ENCODE measurements around the gene ADAM17.

The ADAM17 gene

DNA sequence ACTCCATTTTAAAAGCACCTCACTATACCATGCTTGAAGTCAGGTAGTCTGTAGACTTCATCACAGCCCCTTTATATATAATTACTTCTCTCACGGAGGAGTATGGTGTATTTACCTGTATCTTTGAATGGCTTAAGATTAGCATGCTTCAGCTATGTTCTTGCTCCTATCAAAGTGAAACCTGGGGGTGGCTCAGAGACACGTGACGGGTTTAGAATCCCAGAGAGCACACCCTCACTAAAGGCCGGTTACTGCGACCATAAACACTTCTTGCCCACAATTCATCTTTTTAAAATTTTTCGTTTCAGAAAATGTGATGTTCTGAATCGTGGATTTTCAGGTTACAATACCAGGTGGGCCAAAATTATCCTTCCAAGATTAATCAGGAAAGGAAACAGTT is 77.7 kb downstream of the ADAM17 start:
- Histone ChIP-seq H3K79me2 (ENCODE audit: low read length) (no peaks in the 10 kb centered on the region; the same call in 1 of the 2 replicates), H3K4me3 (ENCODE audit: low read length) (no peak overlapping the region), H3K9me3 (ENCODE audit: insufficient read depth, low read length) (no peaks in the 10 kb centered on the region), H3K27me3 (ENCODE audit: low read depth, low read length) (no peaks in the 10 kb centered on the region), H4K20me1 (ENCODE audit: insufficient read depth, low read length) (no peaks in the 10 kb centered on the region), H3K27ac (ENCODE audit: low read length) (no peak overlapping the region), H3K4me2 (ENCODE audit: low read length) (no peak overlapping the region), H3K9ac (ENCODE audit: low read length) (no peak overlapping the region), H2AFZ (ENCODE audit: low read depth, low read length) (no peak overlapping the region), H3K4me1 (ENCODE audit: low read length) (no peaks in the 10 kb centered on the region), H3K36me3 (replicated peaks; ENCODE audit: low read depth, low read length) (peaks cover 30% of the 10 kb centered on the region)
- TF ChIP-seq, protein P1, sequence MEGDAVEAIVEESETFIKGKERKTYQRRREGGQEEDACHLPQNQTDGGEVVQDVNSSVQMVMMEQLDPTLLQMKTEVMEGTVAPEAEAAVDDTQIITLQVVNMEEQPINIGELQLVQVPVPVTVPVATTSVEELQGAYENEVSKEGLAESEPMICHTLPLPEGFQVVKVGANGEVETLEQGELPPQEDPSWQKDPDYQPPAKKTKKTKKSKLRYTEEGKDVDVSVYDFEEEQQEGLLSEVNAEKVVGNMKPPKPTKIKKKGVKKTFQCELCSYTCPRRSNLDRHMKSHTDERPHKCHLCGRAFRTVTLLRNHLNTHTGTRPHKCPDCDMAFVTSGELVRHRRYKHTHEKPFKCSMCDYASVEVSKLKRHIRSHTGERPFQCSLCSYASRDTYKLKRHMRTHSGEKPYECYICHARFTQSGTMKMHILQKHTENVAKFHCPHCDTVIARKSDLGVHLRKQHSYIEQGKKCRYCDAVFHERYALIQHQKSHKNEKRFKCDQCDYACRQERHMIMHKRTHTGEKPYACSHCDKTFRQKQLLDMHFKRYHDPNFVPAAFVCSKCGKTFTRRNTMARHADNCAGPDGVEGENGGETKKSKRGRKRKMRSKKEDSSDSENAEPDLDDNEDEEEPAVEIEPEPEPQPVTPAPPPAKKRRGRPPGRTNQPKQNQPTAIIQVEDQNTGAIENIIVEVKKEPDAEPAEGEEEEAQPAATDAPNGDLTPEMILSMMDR (IDR thresholded peaks at IDR 0.05; ENCODE audit: low read depth, low read length), result no peak

DNA sequence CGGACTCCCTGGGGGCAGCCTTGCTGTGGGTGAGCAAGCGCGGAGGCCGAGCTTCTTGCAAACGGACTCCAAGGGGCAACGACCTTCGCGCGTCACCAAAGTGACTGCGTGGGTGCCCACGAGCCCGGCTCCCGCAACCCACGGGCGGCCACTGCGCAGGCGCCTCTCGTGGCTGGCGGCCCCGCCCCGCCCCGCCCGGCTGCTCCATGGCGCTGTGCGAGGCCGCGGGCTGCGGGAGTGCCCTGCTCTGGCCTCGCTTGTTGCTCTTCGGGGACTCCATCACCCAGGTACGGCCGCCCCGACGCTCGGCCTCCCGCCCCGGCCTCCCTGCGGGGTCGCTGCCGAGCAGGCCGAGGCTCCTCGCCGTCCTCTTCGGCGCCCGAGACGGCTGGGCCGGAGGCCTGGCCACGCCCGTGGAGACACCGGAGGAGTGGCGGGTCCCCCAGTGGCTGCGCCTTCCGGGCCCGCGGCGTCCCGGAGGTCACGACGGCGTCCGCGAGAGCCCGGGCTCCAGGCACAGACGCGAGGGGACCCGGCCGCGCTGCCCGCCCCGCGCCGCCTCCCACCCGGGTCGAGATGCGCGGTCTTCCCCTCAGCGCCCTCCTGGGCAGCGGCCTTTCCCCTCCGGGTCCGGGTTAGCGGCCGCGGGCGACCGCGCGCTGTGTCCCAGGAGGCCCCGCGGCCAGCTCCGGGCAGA is 81.1 kb downstream of the ADAM17 start, which contains the start of gene IAH1:
IAH1 (plus strand) TSS at position 191 of the 697 bp plus-strand sequence; CDS start at position 207, 16 bp downstream.
- Histone ChIP-seq H3K27ac (ENCODE audit: low read length) (no peak within 1 kb of the TSS), H3K36me3 (replicated peaks; ENCODE audit: low read depth, low read length) (peaks cover 35% of the 10 kb centered on the region), H3K9me3 (ENCODE audit: insufficient read depth, low read length) (no peaks in the 10 kb centered on the region), H3K27me3 (ENCODE audit: low read depth, low read length) (no peaks in the 10 kb centered on the region), H4K20me1 (ENCODE audit: insufficient read depth, low read length) (no peaks in the 10 kb centered on the region), H2AFZ (ENCODE audit: low read depth, low read length) (peak within 1 kb of the TSS; percentile 43; the same call in 1 of the 2 replicates), H3K79me2 (ENCODE audit: low read length) (no peaks in the 10 kb centered on the region; the same call in 1 of the 2 replicates), H3K4me1 (ENCODE audit: low read length) (no peaks in the 10 kb centered on the region), H3K9ac (ENCODE audit: low read length) (peak within 1 kb of the TSS; percentile 80), H3K4me2 (ENCODE audit: low read length) (peak within 1 kb of the TSS; percentile 87), H3K4me3 (ENCODE audit: low read length) (peak within 1 kb of the TSS; percentile 86)
- TF ChIP-seq, protein P1 (IDR thresholded peaks at IDR 0.05; ENCODE audit: low read depth, low read length), result no peak
- no peak for TF ChIP-seq EZH2phosphoT487 (IDR thresholded peaks at IDR 0.05; ENCODE audit: low read depth)

DNA sequence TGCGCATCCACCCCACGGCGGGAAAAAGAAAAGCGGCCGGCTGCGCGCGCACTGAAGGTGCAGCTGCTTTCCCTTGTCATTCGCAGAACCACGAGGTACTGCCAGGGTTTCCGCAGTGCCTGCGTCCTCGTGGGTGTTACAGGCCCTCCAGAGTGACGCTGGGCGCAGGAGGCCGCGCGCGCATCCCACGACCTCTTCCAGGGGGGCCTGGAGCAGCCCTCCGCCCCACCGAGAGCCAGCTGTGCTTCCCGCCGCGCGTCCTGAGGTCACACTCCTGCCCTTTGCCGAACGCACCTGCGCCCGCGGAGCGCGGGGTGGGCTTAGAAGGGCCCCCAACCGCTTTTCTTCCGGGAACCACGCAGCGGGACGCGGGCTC is 81.7 kb downstream of the ADAM17 start:
- H3K4me3 ChIP-seq (ENCODE audit: low read length), result peak overlapping the region; percentile 86
- peak overlapping the region; percentile 67 for H3K4me2 ChIP-seq (ENCODE audit: low read length)
- H4K20me1 ChIP-seq (ENCODE audit: insufficient read depth, low read length), result no peaks in the 10 kb centered on the region
- H3K9me3 ChIP-seq (ENCODE audit: insufficient read depth, low read length), result no peaks in the 10 kb centered on the region
- H2AFZ ChIP-seq (ENCODE audit: low read depth, low read length), result no peak overlapping the region; the same call in 1 of the 2 replicates
- peak overlapping the region; percentile 80; the same call in 1 of the 2 replicates for H3K9ac ChIP-seq (ENCODE audit: low read length)
- peaks cover 39% of the 10 kb centered on the region for H3K36me3 ChIP-seq (replicated peaks; ENCODE audit: low read depth, low read length)
- no peaks in the 10 kb centered on the region for H3K27me3 ChIP-seq (ENCODE audit: low read depth, low read length)
- TF ChIP-seq EZH2phosphoT487 (IDR thresholded peaks at IDR 0.05; ENCODE audit: low read depth), result no peak
- TF ChIP-seq, protein P1 (IDR thresholded peaks at IDR 0.05; ENCODE audit: low read depth, low read length), result no peak
- no peak overlapping the region for H3K27ac ChIP-seq (ENCODE audit: low read length)
- no peaks in the 10 kb centered on the region for H3K4me1 ChIP-seq (ENCODE audit: low read length)
- H3K79me2 ChIP-seq (ENCODE audit: low read length), result no peaks in the 10 kb centered on the region; the same call in 1 of the 2 replicates

DNA sequence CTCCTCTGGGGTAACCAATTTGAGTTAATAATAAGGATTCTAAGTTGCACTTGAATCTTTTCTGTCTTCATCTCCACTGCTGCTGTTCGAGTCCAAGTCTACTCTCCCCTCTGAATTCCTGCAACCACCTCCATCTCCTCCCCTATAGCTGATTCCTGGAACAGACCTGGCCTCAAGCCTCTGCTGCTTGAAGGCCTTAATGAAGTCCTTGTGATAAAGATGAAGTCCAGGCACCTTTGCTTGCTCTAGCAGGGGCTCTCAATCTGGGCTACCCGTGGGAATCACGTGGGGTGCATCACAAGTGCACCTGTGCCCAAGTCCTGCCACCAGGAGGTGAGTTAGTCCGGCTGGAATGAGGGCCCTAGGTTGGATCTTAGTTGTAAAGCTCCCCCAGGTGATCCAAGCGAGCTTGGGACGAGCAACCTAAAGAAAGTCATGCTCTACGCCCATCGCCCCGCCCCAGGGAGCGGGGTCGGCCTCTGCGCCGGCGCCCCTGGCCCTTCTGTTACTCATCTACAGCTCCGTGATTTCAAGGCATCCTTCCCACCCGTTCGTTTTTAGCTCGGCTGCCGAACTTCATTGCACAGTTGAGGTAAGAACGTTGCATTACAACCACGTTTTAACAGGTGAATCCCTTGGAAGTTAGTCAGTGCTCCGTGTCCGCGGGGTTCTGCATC is 82.2 kb downstream of the ADAM17 start:
- H3K9ac ChIP-seq (ENCODE audit: low read length), result no peak overlapping the region
- peak overlapping the region; percentile 67 for H3K4me2 ChIP-seq (ENCODE audit: low read length)
- TF ChIP-seq, protein P1 (IDR thresholded peaks at IDR 0.05; ENCODE audit: low read depth, low read length), result no peak
- no peak for TF ChIP-seq EZH2phosphoT487 (IDR thresholded peaks at IDR 0.05; ENCODE audit: low read depth)
- peaks cover 37% of the 10 kb centered on the region for H3K36me3 ChIP-seq (replicated peaks; ENCODE audit: low read depth, low read length)
- H3K4me1 ChIP-seq (ENCODE audit: low read length), result no peaks in the 10 kb centered on the region
- no peaks in the 10 kb centered on the region for H3K9me3 ChIP-seq (ENCODE audit: insufficient read depth, low read length)
- peak overlapping the region; percentile 86 for H3K4me3 ChIP-seq (ENCODE audit: low read length)
- H2AFZ ChIP-seq (ENCODE audit: low read depth, low read length), result no peak overlapping the region
- H4K20me1 ChIP-seq (ENCODE audit: insufficient read depth, low read length), result no peaks in the 10 kb centered on the region
- no peaks in the 10 kb centered on the region for H3K27me3 ChIP-seq (ENCODE audit: low read depth, low read length)
- H3K79me2 ChIP-seq (ENCODE audit: low read length), result no peaks in the 10 kb centered on the region; the same call in 1 of the 2 replicates
- H3K27ac ChIP-seq (ENCODE audit: low read length), result no peak overlapping the region

All from OCI-LY3 (cell line).